DND-41 (cell line): ENCODE results near the gene PRICKLE2.

Experiments
- ATAC-seq: fragments of 200-7000 bp; cut with Tn5 transposase; 3 replicates; pipeline ENCODE4 v1.9.1; 2021; ENCODE audit warnings: low read depth; ENCODE audit not compliant: insufficient read depth
- DNase-seq: peaks from one replicate; pipeline ENCODE4 v3.0.0-alpha.2; 2020
- H2AFZ ChIP-seq: 2 replicates; pipeline ENCODE4 v1.6.0; 2012; ENCODE audit warnings: low read depth, low read length
- H3K27ac ChIP-seq: 2 replicates; pipeline ENCODE4 v1.5.1; 2012; ENCODE audit warnings: low read length, inconsistent platforms
- H3K27me3 ChIP-seq: fragments of 200-600 bp; sonication (generic); 2 replicates; pipeline ENCODE4 v1.6.0; 2012; ENCODE audit warnings: low read length, mild to moderate bottlenecking, inconsistent platforms; ENCODE audit not compliant: insufficient read depth, poor library complexity
- H3K36me3 ChIP-seq: 2 replicates; pipeline ENCODE4 v1.5.1; 2012; ENCODE audit warnings: low read length, inconsistent platforms; ENCODE audit not compliant: insufficient read depth
- H3K4me1 ChIP-seq: 2 replicates; pipeline ENCODE4 v1.5.1; 2012; ENCODE audit warnings: mild to moderate bottlenecking, low read length; ENCODE audit not compliant: insufficient read depth
- H3K4me2 ChIP-seq: 2 replicates; pipeline ENCODE4 v1.6.0; 2012; ENCODE audit warnings: mild to moderate bottlenecking, moderate library complexity, low read length, inconsistent platforms; ENCODE audit not compliant: insufficient read depth
- H3K4me3 ChIP-seq, 2 experiments: fragments of 200-600 bp in 1 of 2; shearing (Covaris generic) in 1 of 2; 2 replicates each; pipeline ENCODE4 v1.5.1; 2012 to 2016; ENCODE audit warnings: inconsistent platforms in 2 of 2, low read length in 2 of 2, mild to moderate bottlenecking in 2 of 2, low read depth in 1 of 2, moderate library complexity in 1 of 2
- H3K79me2 ChIP-seq: 2 replicates; pipeline ENCODE4 v1.6.0; 2012; ENCODE audit warnings: low read length, inconsistent platforms; ENCODE audit not compliant: insufficient read depth
- H3K9ac ChIP-seq: 2 replicates; pipeline ENCODE4 v1.6.0; 2012; ENCODE audit warnings: low read depth, mild to moderate bottlenecking, inconsistent platforms, low read length, moderate library complexity
- H3K9me3 ChIP-seq: 2 replicates; pipeline ENCODE4 v1.5.1; 2012; ENCODE audit warnings: low read length, moderate library complexity, mild to moderate bottlenecking, inconsistent platforms; ENCODE audit not compliant: insufficient read depth, severe bottlenecking
- H4K20me1 ChIP-seq: 2 replicates; pipeline ENCODE4 v1.6.0; 2012; ENCODE audit warnings: low read length; ENCODE audit not compliant: insufficient read depth
- EZH2 ChIP-seq: IDR thresholded peaks from 3 replicates; pipeline ENCODE4 v1.6.1; 2012; ENCODE audit warnings: borderline replicate concordance, low read depth, mild to moderate bottlenecking, moderate library complexity, low read length, inconsistent platforms; ENCODE audit not compliant: severe bottlenecking
- TF ChIP-seq, protein P1 (sequence below): IDR thresholded peaks from 2 replicates; pipeline ENCODE4 v1.5.1; 2012; ENCODE audit warnings: borderline replicate concordance, low read length, moderate library complexity, mild to moderate bottlenecking; ENCODE audit not compliant: poor library complexity, severe bottlenecking; ENCODE audit errors: extremely low read depth

PRICKLE2 gene

DNA sequence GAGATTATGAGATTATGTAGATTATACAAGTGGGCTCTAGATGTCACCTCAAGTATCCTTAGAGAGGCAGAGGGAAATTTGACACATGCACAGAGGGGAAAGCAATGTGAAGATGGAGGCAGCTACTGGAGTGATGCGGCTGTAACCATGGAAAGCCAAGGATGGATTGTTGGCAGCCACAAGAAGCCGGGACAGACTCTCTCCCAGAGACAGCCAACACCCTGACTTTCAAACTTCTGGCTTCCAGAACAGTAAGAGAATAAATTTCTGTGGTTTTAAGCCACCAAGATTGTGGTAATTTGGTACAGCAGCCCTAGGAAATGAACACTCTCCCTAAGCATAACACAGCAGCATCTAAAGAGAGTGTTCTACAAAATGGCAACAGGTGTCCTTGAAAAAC lies 34.4 kb upstream of the PRICKLE2 start:
- no peak overlapping the region for H3K9ac ChIP-seq
- H3K4me1 ChIP-seq = no peaks in the 10 kb centered on the region
- no peaks in the 10 kb centered on the region for H3K79me2 ChIP-seq
- H3K36me3 ChIP-seq = no peaks in the 10 kb centered on the region
- no peaks in the 10 kb centered on the region for H3K9me3 ChIP-seq
- H3K27me3 ChIP-seq = no peaks in the 10 kb centered on the region
- ATAC-seq (no peak; the same call in 2 of the 3 replicates), DNase-seq (no peak)
- no peak overlapping the region for H3K4me2 ChIP-seq
- no peaks in the 10 kb centered on the region for H4K20me1 ChIP-seq
- no peak overlapping the region for H3K27ac ChIP-seq
- no peak overlapping the region for H3K4me3 ChIP-seq
- H2AFZ ChIP-seq = no peak overlapping the region
- TF ChIP-seq, protein P1, sequence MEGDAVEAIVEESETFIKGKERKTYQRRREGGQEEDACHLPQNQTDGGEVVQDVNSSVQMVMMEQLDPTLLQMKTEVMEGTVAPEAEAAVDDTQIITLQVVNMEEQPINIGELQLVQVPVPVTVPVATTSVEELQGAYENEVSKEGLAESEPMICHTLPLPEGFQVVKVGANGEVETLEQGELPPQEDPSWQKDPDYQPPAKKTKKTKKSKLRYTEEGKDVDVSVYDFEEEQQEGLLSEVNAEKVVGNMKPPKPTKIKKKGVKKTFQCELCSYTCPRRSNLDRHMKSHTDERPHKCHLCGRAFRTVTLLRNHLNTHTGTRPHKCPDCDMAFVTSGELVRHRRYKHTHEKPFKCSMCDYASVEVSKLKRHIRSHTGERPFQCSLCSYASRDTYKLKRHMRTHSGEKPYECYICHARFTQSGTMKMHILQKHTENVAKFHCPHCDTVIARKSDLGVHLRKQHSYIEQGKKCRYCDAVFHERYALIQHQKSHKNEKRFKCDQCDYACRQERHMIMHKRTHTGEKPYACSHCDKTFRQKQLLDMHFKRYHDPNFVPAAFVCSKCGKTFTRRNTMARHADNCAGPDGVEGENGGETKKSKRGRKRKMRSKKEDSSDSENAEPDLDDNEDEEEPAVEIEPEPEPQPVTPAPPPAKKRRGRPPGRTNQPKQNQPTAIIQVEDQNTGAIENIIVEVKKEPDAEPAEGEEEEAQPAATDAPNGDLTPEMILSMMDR = no peak
- TF ChIP-seq EZH2 = no peak

DNA sequence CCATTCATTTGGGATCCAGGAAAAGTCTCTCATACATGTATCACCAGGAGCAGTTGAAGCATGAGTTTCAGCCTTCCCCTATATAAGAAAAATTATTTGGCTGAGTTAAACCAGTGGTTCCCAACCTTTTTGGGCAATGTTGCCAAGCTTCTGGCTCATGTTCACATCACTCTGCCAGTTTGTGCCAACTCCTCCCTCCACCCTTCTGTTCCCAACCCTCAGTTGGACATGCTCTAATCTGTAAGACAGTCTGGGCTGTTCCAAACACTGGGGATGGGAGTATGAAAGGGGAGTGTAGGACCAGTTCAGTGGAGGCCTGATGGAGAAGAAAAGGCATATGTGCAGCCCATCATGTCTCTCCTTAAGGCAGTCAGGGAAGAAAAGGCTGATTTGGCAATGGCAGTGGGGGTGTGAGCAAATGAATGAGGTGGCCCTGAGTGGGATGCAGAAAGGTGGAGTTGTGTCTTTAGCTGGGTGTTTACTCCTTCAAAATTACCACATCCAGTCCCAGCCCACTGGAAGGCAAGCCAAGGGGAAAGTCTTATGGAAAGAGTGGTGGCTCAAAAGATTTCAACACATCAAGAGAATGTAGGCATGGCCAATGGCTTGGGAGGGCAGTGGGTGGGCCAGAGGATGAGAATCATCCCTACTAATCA lies 32.0 kb upstream of the PRICKLE2 start:
- ATAC-seq (no peak), DNase-seq (no peak)
- Histone ChIP-seq H3K4me2 (no peak overlapping the region), H4K20me1 (no peaks in the 10 kb centered on the region), H3K27me3 (no peaks in the 10 kb centered on the region), H3K27ac (no peak overlapping the region), H3K4me1 (no peaks in the 10 kb centered on the region), H3K4me3 (no peak overlapping the region), H2AFZ (no peak overlapping the region), H3K9ac (no peak overlapping the region), H3K79me2 (no peaks in the 10 kb centered on the region), H3K36me3 (no peaks in the 10 kb centered on the region), H3K9me3 (no peaks in the 10 kb centered on the region)
- TF ChIP-seq EZH2 = no peak
- TF ChIP-seq, protein P1 = no peak

DNA sequence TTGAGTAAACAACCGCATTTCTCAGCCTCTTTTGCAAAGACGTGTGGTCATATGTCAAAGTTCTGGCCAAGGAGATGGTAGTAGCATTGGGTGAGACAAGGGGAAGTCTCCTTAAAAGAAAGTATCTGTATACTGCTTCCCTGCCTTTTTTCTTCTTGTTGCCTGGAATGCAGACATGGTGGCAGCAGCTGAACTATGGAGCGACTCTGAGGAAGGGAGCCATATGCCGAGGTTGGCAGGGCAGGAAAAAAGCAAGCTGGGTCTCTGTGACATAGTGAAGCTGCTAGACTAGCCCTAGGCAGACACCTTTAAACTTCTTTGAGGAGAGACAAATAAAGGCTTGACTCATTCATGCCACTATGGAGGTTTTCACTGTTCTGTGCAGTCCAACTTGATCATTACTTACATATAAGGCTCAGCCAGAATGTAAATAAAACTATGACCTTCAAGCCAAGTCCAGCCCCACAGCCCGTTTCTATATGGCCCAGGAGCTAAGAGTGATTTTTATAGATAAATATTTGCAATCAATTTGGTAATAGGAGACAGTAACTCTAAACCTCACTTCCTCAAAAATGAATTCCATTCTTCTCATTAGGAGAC lies 30.6 kb upstream of the PRICKLE2 start:
- Histone ChIP-seq H3K4me1 (no peaks in the 10 kb centered on the region), H3K4me2 (no peak overlapping the region), H3K4me3 (no peak overlapping the region), H3K27me3 (no peaks in the 10 kb centered on the region), H3K79me2 (no peaks in the 10 kb centered on the region), H4K20me1 (no peaks in the 10 kb centered on the region), H3K36me3 (no peaks in the 10 kb centered on the region), H3K27ac (no peak overlapping the region), H3K9me3 (no peaks in the 10 kb centered on the region), H2AFZ (no peak overlapping the region), H3K9ac (no peak overlapping the region)
- DNase-seq = no peak
- no peak for TF ChIP-seq EZH2
- TF ChIP-seq, protein P1 = no peak
- ATAC-seq = no peak
